Astrocyte of the cerebellum (primary cell): Measurements from ENCODE around the gene ACACB.

Experiments used
- DNase-seq: peaks from one replicate; pipeline ENCODE4 v3.0.0-alpha.2; 2011; ENCODE audit warnings: low read depth
- H3K4me3 ChIP-seq: 2 replicates; pipeline ENCODE4 v1.5.1; 2011; ENCODE audit warnings: mild to moderate bottlenecking, low read depth, low read length, moderate library complexity
- in situ Hi-C: cut with HindIII; loops from 2 replicates; pipeline ENCODE4 v1.10.0; 2017; ENCODE audit warnings: low sequenced_read_pairs
- TF ChIP-seq, protein P1 (sequence below): IDR thresholded peaks from 2 replicates; pipeline ENCODE4 v1.5.1; 2012; ENCODE audit warnings: low read length, low read depth, moderate library complexity, mild to moderate bottlenecking; ENCODE audit errors: missing control alignments

ACACB gene

DNA sequence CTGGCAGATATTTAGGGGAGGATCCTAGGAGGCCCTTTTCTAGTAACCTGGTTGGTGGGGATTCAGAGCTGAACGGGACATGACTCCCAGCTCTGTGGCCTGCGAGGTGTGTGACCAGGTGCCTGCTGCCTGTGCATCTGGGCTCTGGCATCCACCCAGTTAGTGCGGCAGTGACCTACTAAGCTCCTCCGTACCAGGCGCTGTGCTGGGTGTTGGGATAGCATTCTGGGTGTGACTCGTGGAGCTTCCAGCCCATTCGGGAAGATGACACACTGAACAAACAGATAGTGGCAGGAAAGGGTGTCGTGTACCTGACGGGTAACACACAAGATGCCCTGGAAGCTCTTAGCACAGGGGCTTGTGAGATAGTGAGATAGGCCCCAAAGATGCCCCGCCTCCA lies 80.9 kb downstream of the ACACB start:
- H3K4me3 ChIP-seq, result no peak overlapping the region
- DNase-seq, result no peak
- TF ChIP-seq, protein P1, sequence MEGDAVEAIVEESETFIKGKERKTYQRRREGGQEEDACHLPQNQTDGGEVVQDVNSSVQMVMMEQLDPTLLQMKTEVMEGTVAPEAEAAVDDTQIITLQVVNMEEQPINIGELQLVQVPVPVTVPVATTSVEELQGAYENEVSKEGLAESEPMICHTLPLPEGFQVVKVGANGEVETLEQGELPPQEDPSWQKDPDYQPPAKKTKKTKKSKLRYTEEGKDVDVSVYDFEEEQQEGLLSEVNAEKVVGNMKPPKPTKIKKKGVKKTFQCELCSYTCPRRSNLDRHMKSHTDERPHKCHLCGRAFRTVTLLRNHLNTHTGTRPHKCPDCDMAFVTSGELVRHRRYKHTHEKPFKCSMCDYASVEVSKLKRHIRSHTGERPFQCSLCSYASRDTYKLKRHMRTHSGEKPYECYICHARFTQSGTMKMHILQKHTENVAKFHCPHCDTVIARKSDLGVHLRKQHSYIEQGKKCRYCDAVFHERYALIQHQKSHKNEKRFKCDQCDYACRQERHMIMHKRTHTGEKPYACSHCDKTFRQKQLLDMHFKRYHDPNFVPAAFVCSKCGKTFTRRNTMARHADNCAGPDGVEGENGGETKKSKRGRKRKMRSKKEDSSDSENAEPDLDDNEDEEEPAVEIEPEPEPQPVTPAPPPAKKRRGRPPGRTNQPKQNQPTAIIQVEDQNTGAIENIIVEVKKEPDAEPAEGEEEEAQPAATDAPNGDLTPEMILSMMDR, result no peak
- in situ Hi-C loops, result no loop called here

DNA sequence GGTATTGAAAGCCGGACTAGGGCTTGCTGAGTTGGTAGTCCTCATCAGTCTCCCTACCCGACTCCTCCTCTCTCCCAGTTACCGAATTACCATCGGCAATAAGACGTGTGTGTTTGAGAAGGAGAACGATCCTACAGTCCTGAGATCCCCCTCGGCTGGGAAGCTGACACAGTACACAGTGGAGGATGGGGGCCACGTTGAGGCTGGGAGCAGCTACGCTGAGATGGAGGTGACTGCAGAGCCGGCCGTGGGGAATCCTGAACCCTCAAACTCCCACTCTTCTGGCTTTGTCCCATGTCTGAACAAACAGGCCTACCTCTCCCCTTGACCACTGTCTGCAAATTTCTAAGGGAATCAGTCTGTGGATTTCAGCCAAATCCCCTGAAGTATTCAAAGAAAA lies 82.9 kb downstream of the ACACB start:
- DNase-seq, result no peak
- no peak overlapping the region for H3K4me3 ChIP-seq
- in situ Hi-C loops, result no loop called here
- TF ChIP-seq, protein P1, result no peak

DNA sequence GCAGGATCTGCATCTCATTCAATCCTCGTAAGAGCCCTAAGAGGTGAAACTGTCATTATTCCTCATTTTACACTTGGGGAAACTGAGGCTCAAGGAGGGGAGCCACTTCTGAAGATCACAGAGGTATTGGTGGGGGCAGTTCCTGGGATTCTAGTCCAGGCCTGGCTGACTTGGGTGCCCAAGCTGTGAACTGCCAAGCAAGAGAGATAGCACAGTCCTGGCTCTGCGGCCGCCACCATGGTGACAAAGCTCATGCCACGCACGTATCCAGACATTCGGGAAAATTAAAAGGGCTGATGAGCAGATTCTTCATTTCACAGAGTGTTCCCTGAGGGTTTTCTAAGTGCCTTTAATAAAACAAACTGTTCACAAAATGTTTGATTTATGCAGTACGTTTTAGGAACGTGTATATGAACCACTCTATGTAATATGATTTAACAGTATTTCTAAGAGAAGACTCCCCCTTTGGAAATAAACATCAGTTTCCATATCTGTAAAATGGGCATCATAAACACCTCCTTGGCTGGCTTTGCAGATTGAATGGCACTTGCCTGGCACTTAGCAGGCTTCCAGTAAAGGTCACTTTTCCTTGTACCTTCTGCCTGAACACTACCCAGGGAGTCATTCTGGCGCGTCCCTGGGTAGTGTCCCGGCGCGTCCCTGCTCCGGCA lies 84.6 kb downstream of the ACACB start:
- H3K4me3 ChIP-seq, result no peak overlapping the region
- TF ChIP-seq, protein P1, result no peak
- DNase-seq, result no peak
- in situ Hi-C loops, result no loop called here

DNA sequence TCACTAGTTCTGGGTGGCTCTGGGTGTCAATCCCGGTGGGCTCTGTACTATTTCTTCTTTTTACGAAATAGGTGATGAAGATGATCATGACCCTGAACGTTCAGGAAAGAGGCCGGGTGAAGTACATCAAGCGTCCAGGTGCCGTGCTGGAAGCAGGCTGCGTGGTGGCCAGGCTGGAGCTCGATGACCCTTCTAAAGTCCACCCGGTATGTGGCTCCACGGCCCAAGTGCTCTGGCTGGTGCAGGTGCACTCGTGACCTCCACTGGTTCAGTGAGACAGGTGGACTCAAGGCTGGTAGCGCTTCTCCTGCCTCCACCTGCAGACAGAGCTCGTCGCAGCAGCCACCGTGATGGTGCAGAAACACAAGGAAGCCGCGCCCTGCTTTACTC lies 85.1 kb downstream of the ACACB start:
- TF ChIP-seq, protein P1, result no peak
- no peak overlapping the region for H3K4me3 ChIP-seq
- in situ Hi-C loops, result no loop called here
- no peak for DNase-seq

DNA sequence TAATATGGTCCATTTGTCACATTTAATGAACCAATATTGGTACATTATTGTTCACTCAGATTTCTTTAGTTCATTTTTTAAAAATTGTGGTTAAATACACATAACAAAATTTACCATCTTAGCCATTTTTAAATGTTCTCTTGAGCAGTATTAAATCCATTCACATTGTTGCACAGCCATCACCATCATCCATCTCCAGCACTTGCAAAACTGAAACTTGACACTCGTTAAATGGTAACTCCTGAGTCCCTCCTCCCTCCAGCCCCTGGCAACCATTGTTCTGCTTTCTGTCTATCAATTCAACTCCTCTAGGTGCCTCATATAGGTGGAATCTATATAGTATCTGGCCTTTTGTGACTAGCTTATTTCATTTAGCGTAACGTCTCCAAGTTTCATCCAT lies 86.4 kb downstream of the ACACB start:
- no peak for DNase-seq
- TF ChIP-seq, protein P1, result no peak
- H3K4me3 ChIP-seq, result no peak overlapping the region
- in situ Hi-C loops, result no loop called here

DNA sequence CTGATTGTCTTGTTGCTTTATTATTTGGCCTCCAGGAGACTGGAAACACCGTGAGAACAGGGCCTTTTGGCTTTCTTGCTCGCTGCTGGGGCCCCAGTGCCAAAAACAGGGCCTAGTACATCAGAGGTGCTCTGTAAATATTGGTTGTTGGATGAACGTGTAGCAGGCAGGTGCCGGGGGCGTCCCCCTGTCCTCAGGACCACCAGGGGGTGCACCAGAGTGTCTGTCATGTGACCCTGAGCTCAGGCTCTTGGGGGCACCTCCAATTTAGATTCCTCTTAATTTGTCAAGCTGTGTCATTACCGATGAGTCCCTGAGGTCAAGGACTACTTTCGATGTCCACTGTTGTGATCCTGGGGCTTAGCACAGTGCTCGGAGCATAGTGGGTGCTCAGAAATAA lies 87.1 kb downstream of the ACACB start:
- DNase-seq, result no peak
- in situ Hi-C loops, result no loop called here
- TF ChIP-seq, protein P1, result no peak
- no peak overlapping the region for H3K4me3 ChIP-seq
